GM18505 (cell line): Measurements from ENCODE around the gene LRRC71.
"Not testable (repeated sequence)": the region's sequence is repeated elsewhere in the genome, so short reads cannot be mapped to it uniquely, and the experiment has no call there.

Source experiments
- ATAC-seq: cut with Tn5 transposase; IDR thresholded peaks from one replicate; pipeline ENCODE4 v1.9.1; 2021; ENCODE audit not compliant: unreplicated experiment
- POLR2A ChIP-seq: IDR thresholded peaks from 4 replicates; pipeline ENCODE4 v1.6.1; 2011; ENCODE audit warnings: borderline replicate concordance; ENCODE audit not compliant: insufficient read depth, insufficient read length; ENCODE audit errors: extremely low read depth

LRRC71 gene

DNA sequence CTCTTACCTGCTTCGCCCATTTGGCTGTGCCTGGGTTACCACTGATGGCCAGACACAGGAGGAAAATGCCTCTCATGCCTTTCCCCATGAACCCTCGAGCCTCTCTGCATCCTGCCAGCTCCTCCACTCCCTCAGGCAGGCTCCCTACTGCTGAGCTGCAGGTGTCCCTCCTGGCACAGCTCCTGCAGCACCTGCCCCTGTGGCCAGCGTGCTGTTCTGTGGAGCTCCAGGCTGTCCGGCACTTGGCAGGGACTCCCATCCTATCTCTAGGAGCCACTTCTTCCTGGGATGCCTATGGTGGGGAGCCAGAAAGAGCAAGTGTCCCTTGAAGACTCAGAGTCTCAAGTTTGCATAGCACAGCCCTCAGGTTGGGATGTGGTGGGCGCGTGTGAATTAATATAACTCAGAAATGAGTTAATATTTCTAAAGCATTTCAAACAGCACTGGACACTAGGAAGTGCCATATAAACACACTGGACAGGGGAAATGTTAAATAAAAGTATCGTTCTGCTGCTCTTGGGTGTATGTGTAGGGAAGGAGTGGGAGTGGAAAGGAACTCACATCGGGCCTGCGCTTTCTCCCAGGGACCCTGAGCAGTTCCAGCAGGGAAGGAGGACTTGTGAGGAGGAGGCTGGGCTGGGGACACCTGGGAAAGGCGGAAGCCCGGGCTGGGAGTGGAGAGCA is 2.7 kb downstream of the LRRC71 start:
- no peak for ATAC-seq
- TF ChIP-seq POLR2A, result no peak

DNA sequence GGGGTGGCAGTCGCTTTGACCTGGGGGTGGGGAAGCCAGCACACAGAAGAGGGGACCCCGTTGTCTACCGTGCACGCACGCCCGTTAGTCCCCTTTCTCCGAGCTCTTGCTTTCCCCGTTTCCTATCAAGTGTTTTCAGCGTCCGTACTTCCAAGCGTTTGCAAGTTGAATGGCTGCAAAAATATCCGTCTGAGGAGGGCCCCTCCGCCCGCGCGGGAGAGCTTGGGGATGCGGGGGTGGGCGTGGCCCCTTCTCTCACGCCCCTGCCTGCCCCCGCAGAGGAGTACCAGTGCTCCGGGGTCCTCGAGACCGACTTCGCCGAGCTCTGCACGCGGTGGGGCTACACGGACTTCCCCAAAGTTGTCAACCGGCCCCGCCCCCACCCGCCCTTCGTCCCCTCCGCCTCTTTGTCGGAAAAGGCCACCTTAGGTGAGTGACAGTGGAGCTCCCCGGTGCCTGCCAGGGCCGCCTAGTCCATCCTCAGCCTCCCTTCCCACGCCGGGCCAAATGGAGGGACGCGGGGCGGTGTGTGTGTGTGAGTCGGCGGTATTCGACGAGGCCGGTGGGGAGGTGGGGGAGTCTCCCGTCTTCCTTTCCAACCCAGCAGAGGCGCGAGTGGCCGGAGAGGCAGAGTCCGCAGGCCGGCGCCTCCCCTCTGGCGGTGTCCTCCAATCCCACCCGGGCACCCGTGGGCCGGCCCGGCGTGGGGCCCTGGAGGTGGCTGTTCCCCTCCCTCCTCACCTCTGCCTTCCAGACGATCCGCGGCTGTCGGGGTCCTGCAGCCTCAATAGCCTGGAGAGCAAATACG is 3.4 kb downstream of the LRRC71 start:
- ATAC-seq, result no peak
- no peak for TF ChIP-seq POLR2A

DNA sequence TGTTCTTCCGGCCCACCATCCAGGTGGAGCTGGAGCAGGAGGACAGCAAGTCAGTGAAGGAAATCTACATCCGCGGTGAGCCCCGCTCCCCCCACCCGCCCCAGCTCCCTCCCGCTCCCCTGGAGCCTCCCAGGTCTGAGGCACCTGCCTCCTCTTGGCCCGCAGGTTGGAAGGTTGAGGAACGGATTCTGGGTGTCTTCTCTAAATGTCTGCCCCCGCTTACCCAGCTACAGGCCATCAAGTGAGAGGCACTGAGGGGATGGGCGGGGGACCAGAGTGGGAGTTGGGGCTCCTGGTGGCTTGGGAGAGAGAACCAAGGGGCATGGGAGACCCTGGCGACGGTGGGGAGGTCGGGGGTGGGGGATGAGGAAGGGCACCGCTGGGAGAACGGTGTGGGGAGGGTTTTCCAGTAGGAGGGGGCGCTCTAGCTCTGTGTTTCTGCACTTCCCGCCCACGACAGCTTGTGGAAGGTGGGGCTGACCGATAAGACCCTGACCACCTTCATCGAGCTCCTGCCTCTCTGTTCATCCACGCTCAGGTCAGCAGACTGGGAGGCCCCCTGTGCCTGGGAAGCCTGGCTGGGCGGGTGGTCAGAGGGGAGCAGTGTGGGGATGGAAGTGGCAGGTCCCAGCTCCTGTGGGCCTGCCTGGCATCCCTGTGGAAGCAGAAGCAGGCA is 4.2 kb downstream of the LRRC71 start:
- no peak for TF ChIP-seq POLR2A
- no peak for ATAC-seq

DNA sequence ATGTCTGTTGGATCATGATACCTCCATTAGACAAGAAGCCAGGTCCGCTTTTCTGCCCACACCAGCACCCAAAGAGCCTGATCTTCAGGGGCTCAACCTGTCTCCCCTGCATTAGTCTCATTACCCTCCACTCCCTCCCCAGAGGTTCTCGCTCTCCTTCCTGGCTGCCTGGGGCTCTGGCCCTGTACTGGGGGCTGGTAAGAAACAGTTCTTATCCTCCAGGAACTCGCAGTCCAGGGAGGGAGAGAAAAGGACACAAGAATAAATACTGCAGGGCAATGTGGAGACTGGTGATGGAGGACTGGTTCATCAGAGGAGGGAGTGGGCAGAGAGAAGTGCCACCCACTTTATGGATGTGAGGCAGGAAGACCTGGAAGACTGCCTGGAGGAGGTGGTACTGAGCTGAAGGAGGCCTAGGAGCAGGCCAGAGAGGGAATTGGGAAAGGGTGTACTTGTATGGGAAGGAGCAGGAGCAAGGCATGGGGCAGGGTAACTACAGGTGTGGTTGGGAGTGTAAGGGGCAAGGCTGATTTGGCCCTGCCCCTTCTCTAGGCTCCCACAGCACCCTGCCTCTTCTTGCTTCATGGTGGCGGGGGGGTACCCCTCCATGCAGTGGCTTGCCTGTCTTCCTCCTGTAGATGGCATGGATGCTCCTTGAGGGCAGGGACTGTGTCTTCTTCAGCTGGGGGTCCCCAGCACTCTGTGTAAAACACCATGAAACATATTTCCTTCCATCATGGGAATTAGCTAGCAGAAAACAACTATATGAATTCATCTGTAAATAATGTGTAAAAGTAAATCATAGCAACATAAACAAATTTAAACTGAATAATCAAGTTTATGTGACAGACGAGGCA is 5.0 kb downstream of the LRRC71 start:
- ATAC-seq, result no peak
- TF ChIP-seq POLR2A, result no peak

DNA sequence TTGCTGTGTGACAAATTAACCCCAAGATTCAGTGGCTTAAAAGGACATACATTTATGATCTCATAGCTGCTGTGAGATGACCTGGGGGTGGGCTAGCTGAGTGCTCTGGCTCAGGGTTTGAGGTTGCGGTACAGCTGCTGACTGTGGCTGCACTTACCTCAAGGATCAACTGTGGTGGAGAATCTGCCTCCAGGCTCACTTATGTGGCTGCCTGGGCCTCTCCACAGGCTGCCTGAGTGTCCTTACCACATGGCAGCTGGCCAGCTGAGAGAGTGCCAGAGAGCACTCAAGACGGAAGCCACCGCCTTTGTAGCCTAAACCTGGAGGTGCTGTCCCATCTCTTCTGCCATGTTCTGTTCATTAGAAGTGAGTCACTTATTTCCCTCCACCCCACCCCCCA is 5.7 kb downstream of the LRRC71 start:
- ATAC-seq, result no peak
- no peak for TF ChIP-seq POLR2A

DNA sequence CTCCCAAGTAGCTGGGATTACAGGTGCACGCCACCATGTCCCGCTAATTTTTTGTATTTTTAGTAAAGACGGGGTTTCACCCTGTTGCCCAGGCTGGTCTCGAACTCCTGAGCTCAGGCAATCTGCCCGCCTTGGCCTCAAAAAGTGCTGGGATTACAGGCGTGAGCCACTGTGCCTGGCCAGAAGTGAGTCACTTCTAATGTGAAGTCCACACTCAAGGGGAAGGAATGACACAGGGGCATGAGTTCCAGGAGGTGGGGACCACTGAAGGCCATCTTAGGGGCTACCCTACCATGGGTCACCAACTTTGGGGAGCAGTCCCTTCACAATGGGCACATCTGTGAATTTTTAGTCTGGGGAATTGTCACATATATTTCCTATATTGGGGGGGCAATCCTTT is 6.3 kb downstream of the LRRC71 start:
- not testable (repeated sequence) for ATAC-seq

DNA sequence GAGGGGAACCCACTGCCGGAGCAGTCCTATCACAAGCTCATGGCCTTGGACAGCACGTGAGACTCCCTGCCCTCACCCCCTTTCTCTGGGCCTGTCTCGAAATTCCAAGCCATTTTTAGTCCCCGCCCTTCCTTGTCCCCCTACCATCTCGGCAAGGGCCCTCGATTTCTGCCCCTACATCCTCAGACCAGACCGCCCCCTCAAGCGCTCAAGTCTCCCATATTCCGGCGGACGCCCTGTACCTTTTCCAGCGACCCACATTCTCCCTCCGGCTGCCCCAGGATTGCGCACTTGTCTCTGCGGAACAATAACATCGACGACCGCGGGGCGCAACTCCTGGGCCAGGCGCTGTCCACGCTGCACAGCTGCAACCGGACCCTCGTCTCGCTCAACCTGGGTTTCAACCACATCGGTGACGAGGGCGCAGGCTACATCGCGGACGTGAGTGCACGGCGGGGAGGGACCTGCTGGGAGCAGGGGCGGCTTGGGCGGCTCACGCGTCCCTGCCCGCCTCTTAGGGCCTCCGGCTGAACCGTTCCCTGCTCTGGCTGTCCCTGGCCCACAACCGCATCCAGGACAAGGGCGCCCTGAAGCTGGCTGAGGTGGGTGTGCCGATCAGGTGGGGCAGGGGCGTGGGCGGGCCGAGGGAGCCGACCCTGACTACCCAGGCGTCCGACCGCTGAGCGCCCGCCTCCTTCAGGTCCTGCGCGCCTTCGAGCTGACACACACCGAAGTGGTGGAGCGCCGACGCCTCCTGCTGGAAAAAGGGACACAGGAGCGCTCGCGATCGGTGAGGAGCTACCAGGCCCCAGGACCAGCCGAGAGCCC is 7.0 kb downstream of the LRRC71 start:
- no peak for ATAC-seq
- TF ChIP-seq POLR2A, result no peak

DNA sequence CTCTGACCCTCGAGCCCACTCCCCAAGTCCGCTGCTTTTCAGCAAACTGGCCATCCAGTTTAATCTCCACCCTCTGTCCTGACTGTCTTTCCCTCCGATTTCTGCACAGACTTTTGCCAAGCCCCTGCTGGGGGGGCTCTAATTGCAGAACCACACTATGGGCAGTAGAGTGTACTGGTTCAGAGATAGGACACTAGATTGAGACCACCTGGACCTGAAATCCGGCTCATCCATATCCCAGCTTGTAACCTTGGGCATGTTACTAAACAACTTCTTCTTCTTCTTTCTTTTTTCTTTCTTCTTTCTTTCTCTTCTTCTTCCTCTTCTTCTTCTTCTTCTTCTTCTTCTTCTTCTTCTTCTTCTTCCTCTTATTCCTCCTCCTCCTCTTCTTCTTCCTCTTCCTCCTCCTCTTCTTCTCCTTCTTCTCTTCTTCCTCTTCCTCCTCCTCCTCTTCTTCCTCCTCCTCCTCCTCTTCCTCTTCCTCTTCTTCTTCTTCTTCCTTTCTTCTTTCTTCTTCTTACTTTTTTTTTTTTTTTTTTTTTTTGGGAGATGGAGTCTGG is 7.7 kb downstream of the LRRC71 start:
- no peak for TF ChIP-seq POLR2A
- ATAC-seq, result no peak

DNA sequence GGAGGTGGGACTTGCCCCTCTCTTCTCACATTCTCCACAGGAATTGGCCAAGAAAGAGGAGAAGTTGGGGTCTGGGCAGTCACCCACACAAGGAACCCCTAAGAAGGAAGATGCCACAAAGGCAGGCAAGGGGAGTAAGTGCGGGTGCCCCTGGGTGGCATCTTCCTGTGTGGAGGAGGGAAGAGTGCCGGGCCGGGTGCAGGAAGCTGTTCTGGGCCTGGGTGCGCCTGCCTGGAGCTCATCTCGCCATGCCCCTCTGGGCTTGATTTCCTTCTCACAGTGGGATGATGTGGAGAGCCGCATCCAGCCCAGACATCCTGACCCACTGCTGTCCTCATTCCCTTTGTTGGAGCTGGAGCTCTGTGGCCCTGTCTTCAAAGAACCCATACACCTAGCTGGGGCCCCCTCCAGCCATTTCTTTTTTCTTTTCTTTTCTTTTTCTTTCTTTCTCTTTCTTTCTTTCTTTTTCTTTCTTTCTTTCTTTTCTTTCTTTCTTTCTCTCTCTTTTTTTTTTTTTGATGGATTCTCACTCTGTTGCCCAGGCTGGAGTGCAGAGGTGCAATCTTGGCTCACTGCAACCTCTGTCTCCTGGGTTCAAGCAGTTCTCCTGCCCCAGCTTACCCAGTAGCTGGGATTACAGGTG is 9.3 kb downstream of the LRRC71 start:
- TF ChIP-seq POLR2A, result no peak

DNA sequence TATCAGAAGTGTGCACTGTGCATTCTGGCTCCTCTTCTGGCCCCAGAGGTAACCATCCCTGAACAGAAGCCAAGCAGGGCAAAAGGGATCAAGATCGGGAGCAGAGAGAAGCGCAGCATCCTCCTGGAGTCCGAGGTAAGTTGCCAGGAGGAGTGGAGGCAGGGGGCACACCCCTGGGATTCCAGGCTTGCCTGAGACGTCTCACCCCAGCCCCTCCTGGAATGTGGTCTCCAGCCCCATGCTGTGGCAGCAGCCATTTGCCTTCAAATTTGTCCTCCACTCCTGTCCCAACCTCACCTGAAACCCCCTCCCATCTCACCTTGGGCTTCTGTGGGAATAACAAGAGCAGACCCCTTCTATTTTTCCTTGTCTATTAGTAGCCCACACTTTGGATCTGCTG is 10.1 kb downstream of the LRRC71 start:
- no peak for ATAC-seq
- TF ChIP-seq POLR2A, result no peak

More for the DNA sequence above, 9.3 kb downstream of the LRRC71 start:
- no peak for ATAC-seq

DNA sequence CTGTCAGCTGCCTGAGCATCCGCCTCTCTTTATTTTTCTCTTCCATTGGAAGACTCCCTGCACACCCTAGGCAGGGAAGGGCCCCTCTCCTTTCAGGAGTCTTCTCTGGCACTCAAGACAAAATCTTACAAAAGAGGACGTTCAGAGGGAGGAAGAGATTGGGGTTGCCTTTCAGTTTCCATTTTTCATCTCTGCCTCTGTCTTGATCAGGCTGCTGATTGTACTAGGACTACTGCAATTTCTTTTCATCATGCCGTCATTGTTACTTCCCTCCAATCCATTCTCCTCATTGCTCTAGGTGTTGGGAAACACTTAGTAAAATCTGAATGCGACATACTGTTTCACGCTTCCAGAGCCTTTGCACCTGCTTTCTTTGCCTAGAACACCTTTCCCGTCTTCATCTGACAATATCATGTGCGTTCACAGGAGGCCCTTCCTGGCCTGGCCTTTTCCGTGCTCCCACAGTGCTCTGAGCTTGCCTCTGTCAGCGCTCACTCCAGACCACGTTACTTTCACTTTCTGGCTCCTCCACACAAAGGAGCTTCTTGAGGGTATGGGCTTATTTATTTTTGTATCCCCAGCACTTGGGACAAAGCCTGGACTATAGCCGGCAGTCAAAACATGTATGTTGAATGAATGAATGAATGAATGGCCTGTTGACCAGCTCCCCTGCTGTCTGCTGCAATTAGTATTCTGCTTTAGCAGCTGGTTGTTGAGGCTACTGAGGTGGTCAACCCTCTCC is 10.9 kb downstream of the LRRC71 start:
- ATAC-seq, result no peak

More for the DNA sequence above, 10.9 kb downstream of the LRRC71 start:
- TF ChIP-seq POLR2A, result no peak
